ENCODE results near the gene SLC29A4.
A peak's percentile ranks its signal among the peaks of the same experiment; 100 is the strongest.

DNA sequence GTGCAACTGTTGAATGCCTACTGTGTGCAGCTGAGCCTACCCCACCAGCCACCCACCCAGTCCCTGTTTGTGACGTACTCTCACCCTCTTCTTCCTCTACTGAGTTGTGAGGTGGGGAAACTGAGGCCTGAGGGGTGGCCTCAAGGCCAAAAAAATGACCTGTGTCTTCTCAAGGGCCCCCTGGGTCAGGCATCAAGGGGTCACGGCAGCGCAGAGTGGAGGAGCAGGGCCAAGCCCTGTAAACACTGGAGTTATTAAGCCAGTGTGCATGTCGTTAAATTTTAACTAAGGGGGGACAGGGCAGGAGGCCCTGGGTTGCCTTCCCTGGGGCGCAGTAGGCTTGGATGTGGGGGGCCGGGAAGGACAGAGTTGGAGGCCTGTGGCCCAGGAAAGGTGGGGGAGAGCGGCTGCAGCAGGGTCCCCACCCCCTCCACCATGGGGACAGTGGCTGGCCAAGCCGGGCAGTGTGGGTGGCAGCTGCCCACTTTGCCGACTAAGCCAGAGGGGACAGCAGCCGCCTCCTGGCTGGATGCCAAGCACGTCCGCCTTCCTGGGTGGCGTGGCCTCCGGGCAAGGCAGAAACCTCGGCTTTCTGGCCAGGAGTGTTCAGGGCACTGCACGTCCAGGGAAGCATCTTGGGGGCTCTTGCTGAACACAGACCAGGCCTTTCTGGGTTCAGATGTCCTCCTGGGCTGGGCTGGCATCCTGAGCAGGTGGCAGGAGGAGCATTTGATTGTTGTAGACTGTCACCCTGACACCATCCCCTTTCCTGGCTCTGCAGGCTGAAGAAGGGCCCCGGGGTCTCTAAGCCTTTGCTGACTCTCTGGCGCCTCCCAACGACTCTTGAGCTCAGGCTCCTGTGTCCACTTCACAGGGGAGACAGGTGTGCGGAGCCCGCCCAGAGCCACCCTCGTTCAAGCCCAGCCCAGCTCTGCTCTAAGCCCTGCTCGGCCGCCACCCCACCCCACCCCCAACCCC is 1.9 kb downstream of the SLC29A4 start:
- TF ChIP-seq, protein P1, sequence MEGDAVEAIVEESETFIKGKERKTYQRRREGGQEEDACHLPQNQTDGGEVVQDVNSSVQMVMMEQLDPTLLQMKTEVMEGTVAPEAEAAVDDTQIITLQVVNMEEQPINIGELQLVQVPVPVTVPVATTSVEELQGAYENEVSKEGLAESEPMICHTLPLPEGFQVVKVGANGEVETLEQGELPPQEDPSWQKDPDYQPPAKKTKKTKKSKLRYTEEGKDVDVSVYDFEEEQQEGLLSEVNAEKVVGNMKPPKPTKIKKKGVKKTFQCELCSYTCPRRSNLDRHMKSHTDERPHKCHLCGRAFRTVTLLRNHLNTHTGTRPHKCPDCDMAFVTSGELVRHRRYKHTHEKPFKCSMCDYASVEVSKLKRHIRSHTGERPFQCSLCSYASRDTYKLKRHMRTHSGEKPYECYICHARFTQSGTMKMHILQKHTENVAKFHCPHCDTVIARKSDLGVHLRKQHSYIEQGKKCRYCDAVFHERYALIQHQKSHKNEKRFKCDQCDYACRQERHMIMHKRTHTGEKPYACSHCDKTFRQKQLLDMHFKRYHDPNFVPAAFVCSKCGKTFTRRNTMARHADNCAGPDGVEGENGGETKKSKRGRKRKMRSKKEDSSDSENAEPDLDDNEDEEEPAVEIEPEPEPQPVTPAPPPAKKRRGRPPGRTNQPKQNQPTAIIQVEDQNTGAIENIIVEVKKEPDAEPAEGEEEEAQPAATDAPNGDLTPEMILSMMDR (IDR thresholded peaks at IDR 0.05; ENCODE audit: low read depth, low read length) = peak; percentile 35
- no peak for TF ChIP-seq EZH2phosphoT487 (IDR thresholded peaks at IDR 0.05; ENCODE audit: low read depth)

Data from OCI-LY3 (cell line).